HUES48 (cell line): ENCODE results near the gene MPPED2.

Source experiments
- H3K27ac ChIP-seq: one replicate; pipeline ENCODE4 v1.7.0; 2013; ENCODE audit warnings: low read depth, low read length, inconsistent platforms
- H3K27me3 ChIP-seq: 2 replicates; pipeline ENCODE4 v1.6.1; 2013; ENCODE audit warnings: mild to moderate bottlenecking, low read length; ENCODE audit not compliant: control insufficient read depth, insufficient read depth
- H3K36me3 ChIP-seq: 2 replicates; pipeline ENCODE4 v1.6.1; 2013; ENCODE audit warnings: low read length; ENCODE audit not compliant: control insufficient read depth, insufficient read depth
- H3K4me1 ChIP-seq: 2 replicates; pipeline ENCODE4 v1.6.1; 2013; ENCODE audit warnings: mild to moderate bottlenecking, low read length; ENCODE audit not compliant: control insufficient read depth, insufficient read depth
- H3K4me3 ChIP-seq: 2 replicates; pipeline ENCODE4 v1.5.1; 2013; ENCODE audit warnings: mild to moderate bottlenecking, low read depth, low read length
- H3K9ac ChIP-seq: 2 replicates; pipeline ENCODE4 v1.6.1; 2013; ENCODE audit warnings: mild to moderate bottlenecking, low read depth, low read length, moderate library complexity
- H3K9me3 ChIP-seq: 2 replicates; pipeline ENCODE4 v1.6.1; 2013; ENCODE audit warnings: low read length; ENCODE audit not compliant: control insufficient read depth, insufficient read depth

MPPED2 gene

DNA sequence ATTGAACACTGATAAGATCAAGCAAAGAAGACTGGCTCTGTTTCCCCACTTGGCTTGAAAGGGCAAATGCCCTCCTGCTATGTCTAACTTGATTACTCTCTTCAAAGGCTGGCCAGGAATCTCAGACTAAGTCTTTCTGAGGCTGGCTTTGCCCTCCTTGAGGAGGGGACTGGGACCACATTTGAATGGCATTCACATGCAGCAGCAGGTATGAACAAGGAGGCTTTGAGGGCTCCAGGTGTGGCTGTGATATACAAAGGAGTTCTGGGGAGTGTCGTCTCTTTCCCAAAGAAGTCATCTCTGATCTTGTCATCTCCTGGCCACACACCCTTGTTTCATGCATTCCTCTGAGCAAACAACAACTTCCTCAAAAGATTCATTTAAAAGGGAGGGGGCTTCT is 132.4 kb downstream of the MPPED2 start:
- no peaks in the 10 kb centered on the region; the same call in 1 of the 2 replicates for H3K27me3 ChIP-seq
- peaks cover 61% of the 10 kb centered on the region for H3K4me1 ChIP-seq
- H3K27ac ChIP-seq, result peak overlapping the region; percentile 52
- no peaks in the 10 kb centered on the region for H3K36me3 ChIP-seq
- no peak overlapping the region for H3K9ac ChIP-seq
- no peak overlapping the region; the same call in 1 of the 2 replicates for H3K4me3 ChIP-seq
- no peaks in the 10 kb centered on the region for H3K9me3 ChIP-seq

DNA sequence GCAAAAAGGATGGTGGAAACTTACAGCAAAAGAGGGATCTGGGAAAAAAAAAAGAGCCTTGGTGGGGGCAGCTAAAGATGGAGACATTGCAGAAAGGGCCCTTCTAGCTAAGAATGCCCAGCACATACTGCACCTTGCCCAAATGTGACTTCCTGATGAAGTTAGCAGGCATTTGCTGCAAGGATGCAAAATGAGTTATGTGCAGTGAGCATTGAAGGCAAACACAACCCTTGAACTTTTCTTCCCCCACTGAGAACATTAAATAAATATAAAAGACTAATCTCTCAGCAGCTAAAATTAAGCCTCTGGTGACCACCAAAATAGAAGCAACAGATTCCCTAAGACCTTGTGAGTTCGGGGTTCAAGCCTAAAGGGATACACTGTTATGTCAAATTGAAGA is 133.3 kb downstream of the MPPED2 start:
- no peaks in the 10 kb centered on the region for H3K9me3 ChIP-seq
- no peaks in the 10 kb centered on the region; the same call in 1 of the 2 replicates for H3K27me3 ChIP-seq
- H3K27ac ChIP-seq, result no peak overlapping the region
- peaks cover 63% of the 10 kb centered on the region for H3K4me1 ChIP-seq
- H3K4me3 ChIP-seq, result no peak overlapping the region
- no peaks in the 10 kb centered on the region for H3K36me3 ChIP-seq
- no peak overlapping the region for H3K9ac ChIP-seq

DNA sequence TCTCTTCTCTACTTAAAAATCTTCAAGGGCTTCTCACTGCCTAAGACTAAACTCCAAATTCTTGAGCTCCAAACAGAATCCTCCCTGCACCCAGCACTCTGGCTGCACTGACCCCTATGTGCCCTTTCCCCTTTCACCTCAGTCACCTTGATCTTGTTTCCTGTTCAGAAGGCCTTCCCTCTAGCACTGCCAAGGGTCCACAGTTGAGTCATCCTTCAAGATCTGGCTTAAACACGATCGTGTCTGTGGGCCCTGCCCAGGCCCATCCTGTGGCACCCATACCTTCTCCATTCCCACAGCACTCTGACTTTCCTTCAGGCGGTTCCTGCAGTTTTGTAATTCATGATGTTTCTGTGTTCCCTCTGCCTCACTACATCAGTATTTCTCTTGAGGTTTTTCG is 134.0 kb downstream of the MPPED2 start:
- H3K4me3 ChIP-seq, result peak overlapping the region; percentile 13; the same call in 1 of the 2 replicates
- peaks cover 70% of the 10 kb centered on the region for H3K4me1 ChIP-seq
- H3K9ac ChIP-seq, result no peak overlapping the region
- no peaks in the 10 kb centered on the region for H3K9me3 ChIP-seq
- no peaks in the 10 kb centered on the region; the same call in 1 of the 2 replicates for H3K27me3 ChIP-seq
- H3K36me3 ChIP-seq, result no peaks in the 10 kb centered on the region
- H3K27ac ChIP-seq, result peak overlapping the region; percentile 73

DNA sequence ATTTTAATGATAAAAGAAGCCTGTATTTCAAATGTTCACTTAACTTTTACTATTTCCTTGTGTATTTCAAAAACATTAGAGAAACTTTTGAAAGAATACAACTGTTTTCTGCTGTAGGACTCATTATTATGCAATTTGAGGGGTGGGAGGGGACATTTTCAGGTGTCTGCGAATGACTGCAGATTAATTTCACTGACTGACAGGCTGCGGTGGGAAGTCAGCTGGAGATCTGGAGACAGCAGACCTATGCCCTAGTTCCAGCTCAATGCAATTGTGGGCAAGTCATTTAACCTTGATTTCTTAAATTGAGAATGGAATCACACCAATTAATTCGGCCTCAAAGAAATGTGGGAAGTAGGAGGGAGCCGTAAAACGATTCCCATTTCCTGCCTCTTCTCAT is 134.5 kb downstream of the MPPED2 start:
- Histone ChIP-seq H3K27ac (peak overlapping the region; percentile 73), H3K9me3 (no peaks in the 10 kb centered on the region)

DNA sequence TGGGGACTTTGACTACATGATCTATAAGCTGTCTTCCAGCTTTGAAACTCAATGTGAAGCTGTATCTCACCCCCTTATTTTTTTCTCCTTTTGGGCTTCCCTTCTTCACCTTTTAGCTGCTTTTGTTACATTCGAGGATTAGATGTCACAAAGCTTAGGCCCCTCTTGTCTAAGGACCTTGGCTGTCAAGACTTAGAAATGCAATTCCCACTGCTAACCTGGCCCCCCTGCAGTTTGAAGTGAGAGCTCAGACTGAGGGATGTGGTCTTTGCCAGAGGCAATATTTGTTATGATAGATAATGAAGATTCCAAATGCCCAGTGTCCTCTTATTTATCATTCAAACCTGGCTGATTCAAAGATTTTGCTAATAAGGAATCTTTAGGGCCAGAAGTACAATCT is 135.0 kb downstream of the MPPED2 start:
- H3K36me3 ChIP-seq, result no peaks in the 10 kb centered on the region
- peaks cover 74% of the 10 kb centered on the region for H3K4me1 ChIP-seq
- no peak overlapping the region for H3K4me3 ChIP-seq
- no peaks in the 10 kb centered on the region for H3K9me3 ChIP-seq
- no peaks in the 10 kb centered on the region; the same call in 1 of the 2 replicates for H3K27me3 ChIP-seq
- peak overlapping the region; percentile 73 for H3K27ac ChIP-seq
- H3K9ac ChIP-seq, result no peak overlapping the region

More for the DNA sequence above, 134.5 kb downstream of the MPPED2 start:
- Histone ChIP-seq H3K36me3 (no peaks in the 10 kb centered on the region), H3K9ac (no peak overlapping the region), H3K4me3 (peak overlapping the region; percentile 13; the same call in 1 of the 2 replicates), H3K27me3 (no peaks in the 10 kb centered on the region; the same call in 1 of the 2 replicates), H3K4me1 (peaks cover 74% of the 10 kb centered on the region)

DNA sequence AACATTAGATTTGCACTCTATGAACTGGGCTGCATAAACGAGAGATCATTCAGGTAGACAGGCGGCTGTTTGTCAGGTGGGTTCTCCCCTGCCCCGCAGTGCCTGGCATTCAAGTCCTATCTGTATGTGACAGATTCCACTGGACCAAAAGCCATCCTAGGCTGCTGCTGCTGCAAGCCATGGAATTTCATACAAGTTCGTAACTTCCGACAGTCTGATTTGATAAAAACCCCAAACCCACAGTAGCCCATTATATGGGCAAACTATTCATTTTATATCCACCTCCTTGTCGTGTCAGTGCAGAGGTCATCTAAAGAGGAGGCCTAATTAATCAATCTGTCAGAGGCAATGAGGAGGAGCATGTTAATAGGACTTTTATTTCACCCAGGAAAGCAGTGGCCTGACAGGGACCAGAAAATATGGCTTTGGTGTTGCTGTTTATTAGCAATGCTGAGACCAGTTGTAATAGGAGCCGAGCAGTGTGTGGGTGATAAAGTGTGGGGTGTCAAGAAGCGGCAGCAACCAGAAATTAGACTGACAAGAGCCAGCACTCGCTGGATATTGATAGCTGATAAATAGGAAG is 139.0 kb downstream of the MPPED2 start:
- no peak overlapping the region for H3K9ac ChIP-seq
- no peaks in the 10 kb centered on the region for H3K9me3 ChIP-seq
- H3K36me3 ChIP-seq, result no peaks in the 10 kb centered on the region
- no peaks in the 10 kb centered on the region for H3K27me3 ChIP-seq
- H3K27ac ChIP-seq, result no peak overlapping the region
- peaks cover 63% of the 10 kb centered on the region for H3K4me1 ChIP-seq
- H3K4me3 ChIP-seq, result no peak overlapping the region

DNA sequence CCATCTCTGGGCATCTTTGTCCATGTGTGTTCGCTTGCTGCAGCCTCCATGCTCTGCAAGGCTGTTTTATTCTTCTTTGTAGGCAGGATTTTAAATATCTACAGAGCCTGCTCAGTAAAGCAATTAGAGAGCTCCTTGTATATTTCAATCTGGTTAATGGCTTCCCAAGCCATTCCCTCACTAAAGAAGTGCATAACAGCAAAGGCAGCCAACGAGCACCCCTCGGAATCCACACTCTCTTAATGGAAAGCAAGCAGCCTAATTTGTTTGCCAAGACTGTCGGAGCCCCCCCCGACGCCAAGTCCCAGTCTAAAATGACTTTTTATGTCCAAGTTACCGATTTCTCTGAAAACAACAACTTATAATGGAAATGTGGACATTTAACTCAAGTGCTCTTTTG is 139.6 kb downstream of the MPPED2 start:
- no peaks in the 10 kb centered on the region for H3K36me3 ChIP-seq
- H3K27me3 ChIP-seq, result no peaks in the 10 kb centered on the region
- no peaks in the 10 kb centered on the region for H3K9me3 ChIP-seq
- H3K27ac ChIP-seq, result peak overlapping the region; percentile 48
- H3K4me3 ChIP-seq, result no peak overlapping the region
- H3K4me1 ChIP-seq, result peaks cover 57% of the 10 kb centered on the region
- no peak overlapping the region for H3K9ac ChIP-seq

DNA sequence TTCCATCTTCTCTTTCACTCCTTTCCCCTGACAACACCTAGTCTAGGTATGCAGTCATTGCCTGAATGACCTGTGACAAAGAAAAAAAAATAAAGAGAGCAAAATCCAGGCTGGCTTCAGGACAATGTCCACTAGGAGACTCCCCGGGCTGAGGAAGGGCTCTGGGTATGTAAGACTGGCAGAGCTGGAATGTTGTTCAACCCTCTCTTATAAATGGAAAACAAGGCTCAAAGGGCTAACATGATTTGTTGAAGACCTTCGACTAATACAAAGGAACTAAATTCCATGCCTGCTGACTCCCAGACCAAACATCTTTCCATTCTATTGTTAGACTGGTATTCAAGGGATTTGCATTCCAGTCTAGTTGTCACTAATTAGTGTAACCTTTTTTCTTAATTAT is 141.1 kb downstream of the MPPED2 start:
- Histone ChIP-seq H3K27ac (peak overlapping the region; percentile 69), H3K9me3 (no peaks in the 10 kb centered on the region), H3K4me3 (no peak overlapping the region; the same call in 1 of the 2 replicates), H3K27me3 (no peaks in the 10 kb centered on the region), H3K4me1 (peaks cover 47% of the 10 kb centered on the region), H3K9ac (peak overlapping the region; percentile 39; the same call in 1 of the 2 replicates), H3K36me3 (no peaks in the 10 kb centered on the region)

DNA sequence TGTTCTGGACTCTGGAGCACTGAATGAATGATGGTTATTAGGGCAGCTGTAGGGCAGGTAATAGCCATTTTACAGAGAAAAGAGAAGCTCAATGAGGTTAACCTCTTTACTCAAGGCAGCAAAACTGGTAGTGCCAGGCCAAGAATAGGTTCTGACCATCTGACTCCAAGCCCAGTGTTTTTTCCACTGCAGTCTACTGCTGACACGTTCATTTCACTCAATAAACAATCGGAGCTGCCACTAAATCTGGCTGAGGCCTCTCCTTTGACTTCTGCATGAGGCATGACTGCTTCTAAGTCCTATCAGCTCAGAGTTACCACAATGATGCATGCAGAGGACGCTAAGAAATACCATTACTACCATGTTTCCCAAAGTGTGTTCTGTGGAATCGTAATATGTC is 145.6 kb downstream of the MPPED2 start:
- no peak overlapping the region for H3K4me3 ChIP-seq
- H3K9me3 ChIP-seq, result no peaks in the 10 kb centered on the region
- H3K9ac ChIP-seq, result no peak overlapping the region
- H3K27me3 ChIP-seq, result no peaks in the 10 kb centered on the region
- H3K27ac ChIP-seq, result no peak overlapping the region
- H3K36me3 ChIP-seq, result no peaks in the 10 kb centered on the region
- H3K4me1 ChIP-seq, result peaks cover 22% of the 10 kb centered on the region

DNA sequence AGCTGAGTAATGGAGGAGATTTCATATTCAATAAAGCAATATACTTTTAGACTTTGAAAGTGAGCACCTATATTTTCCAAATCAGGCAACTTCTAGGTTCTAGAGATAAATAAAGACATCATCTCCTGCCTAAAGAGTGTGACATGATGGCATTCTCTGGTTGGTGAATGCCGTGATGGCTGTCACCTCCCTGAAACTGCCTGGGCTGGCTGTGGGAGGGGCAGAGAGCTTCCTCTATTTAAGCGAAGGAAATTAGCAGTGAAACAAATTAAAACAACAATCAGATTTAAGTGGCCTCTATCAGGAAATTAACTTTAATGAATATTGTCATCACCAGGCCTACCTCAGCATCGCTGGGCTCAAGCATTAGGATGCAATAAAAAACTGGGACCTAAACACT is 149.4 kb downstream of the MPPED2 start:
- H3K4me3 ChIP-seq, result no peak overlapping the region
- H3K27ac ChIP-seq, result no peak overlapping the region
- no peaks in the 10 kb centered on the region for H3K27me3 ChIP-seq
- no peak overlapping the region for H3K9ac ChIP-seq
- H3K4me1 ChIP-seq, result no peaks in the 10 kb centered on the region
- H3K36me3 ChIP-seq, result no peaks in the 10 kb centered on the region
- no peaks in the 10 kb centered on the region for H3K9me3 ChIP-seq

DNA sequence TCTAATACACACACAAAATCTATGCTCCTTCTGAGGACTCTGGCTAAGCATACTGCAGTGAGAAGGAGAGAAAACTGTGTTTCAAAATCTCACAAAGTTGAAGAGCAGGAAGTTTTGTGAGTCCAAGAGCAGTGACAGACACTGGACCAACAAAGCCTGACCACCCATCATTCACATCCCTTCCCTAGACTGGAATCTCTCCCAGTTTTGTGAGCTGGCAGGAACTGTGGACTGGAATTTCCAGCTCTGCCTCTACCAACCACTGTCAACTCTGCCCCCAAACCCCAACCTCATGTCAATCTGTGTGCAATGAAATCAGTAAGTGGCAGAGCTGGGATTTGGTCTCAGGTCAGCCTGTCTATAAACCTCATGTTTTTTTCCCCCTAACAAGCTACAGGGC is 150.7 kb downstream of the MPPED2 start:
- no peak overlapping the region for H3K9ac ChIP-seq
- H3K9me3 ChIP-seq, result no peaks in the 10 kb centered on the region
- no peaks in the 10 kb centered on the region for H3K27me3 ChIP-seq
- peaks cover 7% of the 10 kb centered on the region; the same call in 1 of the 2 replicates for H3K4me1 ChIP-seq
- H3K36me3 ChIP-seq, result no peaks in the 10 kb centered on the region
- H3K27ac ChIP-seq, result no peak overlapping the region
- H3K4me3 ChIP-seq, result no peak overlapping the region
